RWPE1 (cell line): ENCODE results near the gene NHLRC4.
A peak's percentile ranks its signal among the peaks of the same experiment; 100 is the strongest.

Experiments
- CTCF ChIA-PET: fragments of 350-600 bp; sonication (Branson Sonifier 250); formaldehyde crosslinking; extraction: SDS; loops from one replicate; lab custom pipeline; 2021; lab: Yijun Ruan, JAX
- POLR2A ChIA-PET: fragments of 400-600 bp; formaldehyde crosslinking; extraction: SDS; loops from one replicate; lab custom pipeline; 2020; ENCODE audit warnings: antibody characterized with exemption; ENCODE audit not compliant: low non-redundant PET; lab: Yijun Ruan, JAX
- DNase-seq: peaks from one replicate; pipeline ENCODE4 v3.0.0; 2012; ENCODE audit warnings: low spot score
- H3K27ac ChIP-seq: fragments of 450-650 bp; 2 replicates; pipeline ENCODE4 v1.5.1; 2017
- CTCF ChIP-seq: fragments of 450-650 bp; conservative IDR thresholded peaks from 2 replicates; pipeline ENCODE4 v1.5.1; 2017; ENCODE audit warnings: low read depth, mild to moderate bottlenecking

NHLRC4 gene

DNA sequence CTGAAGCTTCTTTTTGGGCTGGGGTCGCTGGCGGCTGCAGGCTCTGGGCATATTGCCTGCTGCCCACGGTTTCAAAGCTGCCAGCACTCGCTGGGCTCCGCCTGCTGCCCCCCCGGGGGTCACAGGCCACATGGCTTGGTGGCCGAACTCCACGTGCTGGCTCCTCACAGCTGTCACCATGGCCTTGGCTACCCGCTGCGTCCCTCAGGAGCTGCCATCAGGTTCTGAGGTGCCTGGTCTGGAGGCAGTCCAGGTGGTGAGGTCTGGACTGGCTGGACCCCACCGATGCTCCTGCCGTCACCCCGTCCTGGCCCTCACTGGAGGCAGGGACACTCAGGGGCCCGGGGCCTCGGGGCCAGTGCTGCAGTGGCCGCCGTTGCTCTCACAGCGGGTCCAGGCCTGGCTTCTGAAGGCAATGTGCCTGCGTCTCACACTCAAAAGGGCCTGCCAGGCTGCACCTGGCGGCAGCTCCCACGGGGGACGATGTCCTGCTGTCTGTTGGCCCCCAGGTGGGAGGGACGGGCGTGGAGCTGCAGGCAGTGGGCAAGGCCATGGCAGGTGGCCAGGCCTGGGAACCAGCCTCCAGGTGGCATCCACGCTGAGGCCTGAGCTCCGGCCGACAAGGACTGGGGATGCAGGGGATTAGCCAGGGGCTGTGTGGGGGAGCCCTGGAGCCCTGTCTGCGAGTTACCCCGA is 26.0 kb upstream of the NHLRC4 start:
- H3K27ac ChIP-seq: peak overlapping the region; percentile 25
- ChIA-PET CTCF (no interaction called here), POLR2A (no interaction called here)
- TF ChIP-seq CTCF: no peak
- no peak for DNase-seq

DNA sequence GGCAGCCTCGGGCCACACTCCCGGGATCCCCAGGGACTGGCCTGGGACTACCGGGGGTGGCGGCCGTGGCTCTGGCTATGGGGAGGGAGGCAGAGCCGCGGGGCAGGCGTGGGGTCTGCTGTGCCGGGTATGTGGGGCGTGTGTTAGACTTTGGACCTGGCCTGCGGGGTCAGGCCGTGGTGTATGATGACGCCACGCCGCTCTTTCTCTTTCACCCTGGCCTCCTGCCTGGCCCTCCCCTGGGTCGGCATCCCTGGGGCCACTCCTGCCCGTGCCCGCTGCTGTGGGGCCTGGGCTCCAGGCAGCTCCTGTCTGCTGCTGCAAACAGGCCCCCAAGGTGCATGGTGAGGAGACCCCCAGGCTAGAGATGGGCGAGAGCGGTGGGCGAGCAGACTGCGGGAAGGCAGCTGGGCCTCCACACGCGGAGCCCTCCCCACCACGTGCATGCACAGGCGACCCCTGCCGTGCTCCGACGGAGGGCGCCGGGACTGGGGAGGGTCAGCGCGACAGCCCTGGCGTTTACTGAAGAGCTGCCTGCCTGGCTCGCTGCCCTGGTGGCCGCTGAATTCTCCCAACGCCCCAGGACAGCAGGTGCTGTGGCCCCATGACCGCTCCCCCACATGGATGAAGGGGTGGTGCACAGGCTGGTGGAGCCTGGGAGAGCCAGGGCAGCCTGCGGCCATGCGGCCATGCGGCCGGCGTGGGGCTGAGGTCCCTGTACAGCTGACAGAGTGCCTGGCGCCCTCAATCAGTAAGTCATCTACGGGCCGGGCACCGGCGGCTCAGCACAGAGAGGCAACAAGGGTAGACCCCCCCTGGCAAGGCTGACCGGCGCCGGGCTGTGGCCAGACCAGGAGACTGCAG is 23.3 kb upstream of the NHLRC4 start:
- ChIA-PET POLR2A (no interaction called here), CTCF (interaction anchor here (0.6 kb wide), 1 partner anchor 189 kb away, joined by 3 read pairs; no protein-coding TSS in a partner anchor)
- H3K27ac ChIP-seq: peak overlapping the region; percentile 32; the same call in 1 of the 2 replicates
- no peak for TF ChIP-seq CTCF
- no peak for DNase-seq

DNA sequence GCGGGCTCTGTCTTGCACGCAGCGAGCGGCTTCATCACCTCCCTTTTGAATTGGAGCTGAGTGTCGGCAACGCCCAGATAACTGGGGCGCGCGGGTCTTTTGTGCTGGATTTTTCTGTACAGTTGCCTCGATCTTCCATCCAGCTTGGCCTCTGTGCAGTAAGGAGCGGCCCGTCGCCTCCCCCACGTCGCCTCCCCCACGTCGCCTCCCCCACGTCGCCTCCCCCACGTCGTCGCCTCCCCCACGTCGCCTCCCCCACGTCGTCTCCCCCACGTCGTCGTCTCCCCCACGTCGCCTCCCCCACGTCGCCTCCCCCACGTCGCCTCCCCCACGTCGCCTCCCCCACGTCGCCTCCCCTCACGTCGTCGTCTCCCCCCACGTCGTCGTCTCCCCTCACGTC is 22.3 kb upstream of the NHLRC4 start:
- CTCF ChIA-PET: interaction anchor here (0.6 to 0.9 kb wide), 2 partner anchors 33 to 327 kb away, joined by 3 to 6 read pairs; no protein-coding TSS in a partner anchor
- TF ChIP-seq CTCF: no peak
- H3K27ac ChIP-seq: peak overlapping the region; percentile 32; the same call in 1 of the 2 replicates
- DNase-seq: no peak
- POLR2A ChIA-PET: no interaction called here

GRCh38 chr16:546909-547770 is 19.7 kb upstream of the NHLRC4 start:
- CTCF ChIA-PET: interaction anchor here (0.6 kb wide), 2 partner anchors 10 to 84 kb away, joined by 3 to 5 read pairs; partner anchors contain the start of gene WFIKKN1

GRCh38 chr16:548586-548985 is 18.2 kb upstream of the NHLRC4 start:
- DNase-seq: no peak
- CTCF ChIA-PET: no interaction called here
- H3K27ac ChIP-seq: no peak overlapping the region
- POLR2A ChIA-PET: no interaction called here
- TF ChIP-seq CTCF: no peak

More at GRCh38 chr16:546909-547770, 19.7 kb upstream of the NHLRC4 start:
- peak; percentile 63 for TF ChIP-seq CTCF
- POLR2A ChIA-PET: no interaction called here
- H3K27ac ChIP-seq: peak overlapping the region; percentile 44
- no peak for DNase-seq
